ENCODE measurements around the gene PLXNA4. TPM values are rescaled to one million over a fixed set of nuclear protein-coding genes. Genes with fewer than 3 reads are reported as not detected.

PLXNA4 gene
- polyA plus RNA-seq, 2 of the 4 experiments (the other 2 are of a cell fraction) = 0.12 to 0.34 TPM

DNA sequence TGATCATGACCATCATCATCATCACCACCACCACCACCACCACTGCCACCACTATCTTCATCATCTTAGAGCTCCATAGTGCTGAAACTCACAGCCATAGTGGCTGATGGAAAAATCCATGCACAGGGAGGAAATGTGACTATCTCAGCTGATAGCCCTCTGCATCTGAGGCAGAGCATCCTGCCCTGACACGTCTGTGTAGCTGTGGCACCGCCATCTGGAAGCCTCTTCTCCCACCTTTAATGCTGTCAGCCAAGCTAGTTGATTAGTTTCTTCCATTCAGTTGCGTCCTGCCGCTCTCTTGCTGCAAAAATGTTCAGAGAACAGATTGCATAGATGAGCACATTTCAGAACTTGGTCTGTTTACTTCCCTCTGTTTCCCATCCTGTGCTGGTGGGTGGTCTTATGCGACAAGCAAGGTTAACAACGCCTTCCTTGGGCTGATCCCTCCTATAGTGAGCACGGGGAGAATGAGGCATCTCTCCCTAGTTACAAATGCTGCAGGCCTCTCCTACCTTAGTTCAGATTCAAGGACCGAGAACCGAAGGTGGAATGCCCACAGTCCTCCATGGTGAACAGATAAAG is 478.6 kb downstream of the PLXNA4 start (continued):
- TF ChIP-seq, protein P1, sequence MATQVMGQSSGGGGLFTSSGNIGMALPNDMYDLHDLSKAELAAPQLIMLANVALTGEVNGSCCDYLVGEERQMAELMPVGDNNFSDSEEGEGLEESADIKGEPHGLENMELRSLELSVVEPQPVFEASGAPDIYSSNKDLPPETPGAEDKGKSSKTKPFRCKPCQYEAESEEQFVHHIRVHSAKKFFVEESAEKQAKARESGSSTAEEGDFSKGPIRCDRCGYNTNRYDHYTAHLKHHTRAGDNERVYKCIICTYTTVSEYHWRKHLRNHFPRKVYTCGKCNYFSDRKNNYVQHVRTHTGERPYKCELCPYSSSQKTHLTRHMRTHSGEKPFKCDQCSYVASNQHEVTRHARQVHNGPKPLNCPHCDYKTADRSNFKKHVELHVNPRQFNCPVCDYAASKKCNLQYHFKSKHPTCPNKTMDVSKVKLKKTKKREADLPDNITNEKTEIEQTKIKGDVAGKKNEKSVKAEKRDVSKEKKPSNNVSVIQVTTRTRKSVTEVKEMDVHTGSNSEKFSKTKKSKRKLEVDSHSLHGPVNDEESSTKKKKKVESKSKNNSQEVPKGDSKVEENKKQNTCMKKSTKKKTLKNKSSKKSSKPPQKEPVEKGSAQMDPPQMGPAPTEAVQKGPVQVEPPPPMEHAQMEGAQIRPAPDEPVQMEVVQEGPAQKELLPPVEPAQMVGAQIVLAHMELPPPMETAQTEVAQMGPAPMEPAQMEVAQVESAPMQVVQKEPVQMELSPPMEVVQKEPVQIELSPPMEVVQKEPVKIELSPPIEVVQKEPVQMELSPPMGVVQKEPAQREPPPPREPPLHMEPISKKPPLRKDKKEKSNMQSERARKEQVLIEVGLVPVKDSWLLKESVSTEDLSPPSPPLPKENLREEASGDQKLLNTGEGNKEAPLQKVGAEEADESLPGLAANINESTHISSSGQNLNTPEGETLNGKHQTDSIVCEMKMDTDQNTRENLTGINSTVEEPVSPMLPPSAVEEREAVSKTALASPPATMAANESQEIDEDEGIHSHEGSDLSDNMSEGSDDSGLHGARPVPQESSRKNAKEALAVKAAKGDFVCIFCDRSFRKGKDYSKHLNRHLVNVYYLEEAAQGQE (IDR thresholded peaks at IDR 0.05) = no peak
- TF ChIP-seq ZSCAN20 (CRISPR knock-in tag; IDR thresholded peaks at IDR 0.05) (no peak), CEBPB (IDR thresholded peaks at IDR 0.05) (no peak), EP300 (IDR thresholded peaks at IDR 0.05) (no peak)

DNA sequence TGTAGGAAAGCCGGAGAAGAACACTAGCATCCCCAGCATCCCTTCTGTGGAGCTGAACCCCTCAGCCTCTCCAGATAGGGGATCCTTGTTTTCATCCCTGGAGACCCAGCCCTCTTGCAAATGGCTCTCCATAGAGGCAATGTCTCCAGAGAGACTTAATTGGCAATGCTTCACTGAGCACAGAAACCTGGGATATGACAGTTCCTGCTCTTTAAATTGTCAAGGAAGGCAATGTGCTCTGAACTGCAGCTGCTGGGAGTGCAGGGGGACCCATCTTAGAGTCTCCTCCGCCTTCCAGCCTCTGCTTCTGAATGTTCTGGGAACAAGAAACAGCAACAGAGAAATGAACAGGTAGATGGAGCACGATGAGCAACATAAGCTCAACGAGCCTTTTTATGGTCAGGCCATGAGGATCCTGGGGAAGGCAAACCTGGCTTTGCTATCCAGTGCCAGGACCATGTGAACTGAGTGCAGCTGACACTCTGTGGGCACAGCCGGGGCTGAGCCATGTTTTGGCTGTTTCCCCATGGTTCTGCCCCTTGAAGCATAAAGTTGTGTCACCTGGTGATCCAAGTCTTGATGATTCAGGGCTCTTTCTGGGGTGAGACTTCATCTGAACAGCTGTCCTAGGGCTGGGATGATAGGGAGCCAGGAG is 481.0 kb downstream of the PLXNA4 start:
- no peaks in the 10 kb centered on the region for H3K4me1 ChIP-seq
- FAIRE-seq = no peak
- ATAC-seq = no peak
- H3K9me3 ChIP-seq = no peaks in the 10 kb centered on the region
- H3K4me2 ChIP-seq = no peak overlapping the region
- no peak overlapping the region for H3K27ac ChIP-seq
- WGBS (ENCODE audit: missing lambda C conversion rate) = 40% methylated on average over 5 of the region's 5 CpGs
- CTCF ChIA-PET = no interaction called here
- POLR2A ChIA-PET = interaction anchor here (0.6 kb wide), 1 partner anchor 40 kb away, joined by 3 read pairs; no protein-coding TSS in a partner anchor
- no peak for TF ChIP-seq EP300 (IDR thresholded peaks at IDR 0.05)
- TF ChIP-seq SMC3 (IDR thresholded peaks at IDR 0.05) = no peak
- H3K4me3 ChIP-seq = no peak overlapping the region
- DNase-seq (ENCODE audit: low read depth in 1 of 2, low spot score in 1 of 2) = no peak

DNA sequence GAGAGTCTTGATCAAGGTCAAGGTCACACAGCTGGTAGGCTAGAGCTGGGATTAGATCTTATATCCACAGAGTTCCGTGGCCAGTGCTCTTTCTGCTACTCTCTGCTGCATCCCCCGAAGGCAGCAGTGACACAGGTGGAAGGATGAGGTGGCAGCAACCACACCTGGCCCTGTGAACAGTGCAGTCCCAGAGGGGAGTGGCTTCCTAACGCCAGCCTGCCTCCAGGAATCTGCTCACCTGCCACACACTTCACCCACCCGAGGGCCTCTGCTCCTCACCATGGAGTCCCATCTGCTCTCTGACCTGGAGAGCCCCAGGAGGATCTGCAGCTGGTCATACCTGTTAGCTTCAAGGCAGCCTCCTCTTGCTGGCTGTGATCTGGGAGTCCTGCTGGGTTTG is 484.2 kb downstream of the PLXNA4 start:
- TF ChIP-seq HEYL (CRISPR knock-in tag; IDR thresholded peaks at IDR 0.05) (no peak), CBX2 (IDR thresholded peaks at IDR 0.05; ENCODE audit: borderline replicate concordance, low read depth) (no peak), ZFP36 (IDR thresholded peaks at IDR 0.05; ENCODE audit: borderline replicate concordance, partially characterized antibody) (no peak), ZNF302 (CRISPR knock-in tag; IDR thresholded peaks at IDR 0.05) (no peak), POLR2A (IDR thresholded peaks at IDR 0.05; ENCODE audit: low read length) (no peak), RFX5 (IDR thresholded peaks at IDR 0.05) (no peak), POLR2AphosphoS2 (conservative IDR thresholded peaks at IDR 0.05; ENCODE audit: low read length) (no peak), RNF2 (IDR thresholded peaks at IDR 0.05; ENCODE audit: borderline replicate concordance, low read depth) (no peak), GATA3 (IDR thresholded peaks at IDR 0.05; ENCODE audit: borderline replicate concordance) (no peak), EP300 (IDR thresholded peaks at IDR 0.05) (no peak), FOSL2 (IDR thresholded peaks at IDR 0.05) (no peak), FOSL2 (CRISPR knock-in tag; IDR thresholded peaks at IDR 0.05) (no peak), RAD21 (conservative IDR thresholded peaks at IDR 0.05 in 1 of 2, IDR thresholded peaks at IDR 0.05 in 1 of 2) (no peak), ESRRA (IDR thresholded peaks at IDR 0.05; ENCODE audit: borderline replicate concordance, low read length) (no peak)
- TF ChIP-seq, protein P2, sequence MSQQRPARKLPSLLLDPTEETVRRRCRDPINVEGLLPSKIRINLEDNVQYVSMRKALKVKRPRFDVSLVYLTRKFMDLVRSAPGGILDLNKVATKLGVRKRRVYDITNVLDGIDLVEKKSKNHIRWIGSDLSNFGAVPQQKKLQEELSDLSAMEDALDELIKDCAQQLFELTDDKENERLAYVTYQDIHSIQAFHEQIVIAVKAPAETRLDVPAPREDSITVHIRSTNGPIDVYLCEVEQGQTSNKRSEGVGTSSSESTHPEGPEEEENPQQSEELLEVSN (IDR thresholded peaks at IDR 0.05; ENCODE audit: borderline replicate concordance, low read depth) = no peak
- TF ChIP-seq, protein P3, sequence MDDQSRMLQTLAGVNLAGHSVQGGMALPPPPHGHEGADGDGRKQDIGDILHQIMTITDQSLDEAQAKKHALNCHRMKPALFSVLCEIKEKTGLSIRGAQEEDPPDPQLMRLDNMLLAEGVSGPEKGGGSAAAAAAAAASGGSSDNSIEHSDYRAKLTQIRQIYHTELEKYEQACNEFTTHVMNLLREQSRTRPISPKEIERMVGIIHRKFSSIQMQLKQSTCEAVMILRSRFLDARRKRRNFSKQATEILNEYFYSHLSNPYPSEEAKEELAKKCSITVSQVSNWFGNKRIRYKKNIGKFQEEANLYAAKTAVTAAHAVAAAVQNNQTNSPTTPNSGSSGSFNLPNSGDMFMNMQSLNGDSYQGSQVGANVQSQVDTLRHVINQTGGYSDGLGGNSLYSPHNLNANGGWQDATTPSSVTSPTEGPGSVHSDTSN (IDR thresholded peaks at IDR 0.05) = no peak
- DNase-seq (ENCODE audit: low read depth in 1 of 2, low spot score in 1 of 2) (no peak), FAIRE-seq (no peak), ATAC-seq (no peak)
- 39% methylated on average over 4 of the region's 4 CpGs for WGBS (ENCODE audit: missing lambda C conversion rate)
- ChIA-PET CTCF (interaction anchor here (0.9 to 1.4 kb wide), 2 partner anchors 9 to 12 kb away, joined by 3 read pairs; no protein-coding TSS in a partner anchor), POLR2A (no interaction called here)
- Histone ChIP-seq H3K4me2 (no peak overlapping the region), H3K4me1 (no peaks in the 10 kb centered on the region), H3K9me3 (no peaks in the 10 kb centered on the region), H3K27ac (no peak overlapping the region), H3K4me3 (no peak overlapping the region)

Measured in A549 (cell line).